HL-60 (cell line): ENCODE results near the gene SBF1.

Experiments
- GABPA ChIP-seq: IDR thresholded peaks from 2 replicates; pipeline ENCODE4 v1.6.1; 2012; ENCODE audit warnings: low read depth
- POLR2AphosphoS5 ChIP-seq: IDR thresholded peaks from 2 replicates; pipeline ENCODE4 v1.6.1; 2012; ENCODE audit warnings: low read depth
- REST ChIP-seq: IDR thresholded peaks from 2 replicates; pipeline ENCODE4 v1.6.1; 2012; ENCODE audit warnings: low read depth; ENCODE audit not compliant: insufficient replicate concordance
- SPI1 ChIP-seq: IDR thresholded peaks from 2 replicates; pipeline ENCODE4 v1.6.1; 2012; ENCODE audit warnings: low read depth, mild to moderate bottlenecking, borderline replicate concordance
- TF ChIP-seq, protein P1 (sequence below): IDR thresholded peaks from one replicate; pipeline ENCODE4 v1.5.1; 2011; ENCODE audit warnings: low read length, control low read depth, inconsistent platforms; ENCODE audit not compliant: insufficient read depth

- TF ChIP-seq, protein P1, sequence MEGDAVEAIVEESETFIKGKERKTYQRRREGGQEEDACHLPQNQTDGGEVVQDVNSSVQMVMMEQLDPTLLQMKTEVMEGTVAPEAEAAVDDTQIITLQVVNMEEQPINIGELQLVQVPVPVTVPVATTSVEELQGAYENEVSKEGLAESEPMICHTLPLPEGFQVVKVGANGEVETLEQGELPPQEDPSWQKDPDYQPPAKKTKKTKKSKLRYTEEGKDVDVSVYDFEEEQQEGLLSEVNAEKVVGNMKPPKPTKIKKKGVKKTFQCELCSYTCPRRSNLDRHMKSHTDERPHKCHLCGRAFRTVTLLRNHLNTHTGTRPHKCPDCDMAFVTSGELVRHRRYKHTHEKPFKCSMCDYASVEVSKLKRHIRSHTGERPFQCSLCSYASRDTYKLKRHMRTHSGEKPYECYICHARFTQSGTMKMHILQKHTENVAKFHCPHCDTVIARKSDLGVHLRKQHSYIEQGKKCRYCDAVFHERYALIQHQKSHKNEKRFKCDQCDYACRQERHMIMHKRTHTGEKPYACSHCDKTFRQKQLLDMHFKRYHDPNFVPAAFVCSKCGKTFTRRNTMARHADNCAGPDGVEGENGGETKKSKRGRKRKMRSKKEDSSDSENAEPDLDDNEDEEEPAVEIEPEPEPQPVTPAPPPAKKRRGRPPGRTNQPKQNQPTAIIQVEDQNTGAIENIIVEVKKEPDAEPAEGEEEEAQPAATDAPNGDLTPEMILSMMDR, result no peak
- TF ChIP-seq GABPA, result no peak
- TF ChIP-seq POLR2AphosphoS5, result no peak
- no peak for TF ChIP-seq SPI1
- TF ChIP-seq REST, result no peak
These were observed 75.8 kb downstream of the SBF1 start for GRCh38 chr22:50398831-50399648.
